K562 (cell line): ENCODE data around the gene DDAH2. TPM values are rescaled to one million over a fixed set of nuclear protein-coding genes. Genes with fewer than 3 reads are reported as not detected.

Experiments
- ARID1B ChIP-seq: fragments of 450-650 bp; IDR thresholded peaks from 2 replicates; pipeline ENCODE4 v1.6.1; 2016; ENCODE audit warnings: antibody characterized with exemption, mild to moderate bottlenecking, inconsistent platforms
- ATF6 ChIP-seq: sonication (generic); formaldehyde crosslinking; IDR thresholded peaks from 2 replicates; pipeline ENCODE4 v1.4.0; 2020; ENCODE audit warnings: mild to moderate bottlenecking, missing genetic modification reagents
- CGGBP1 ChIP-seq: fragments of 250-450 bp; sonication (Bioruptor Pico); IDR thresholded peaks from 2 replicates; pipeline ENCODE4 v1.9.0; 2021; ENCODE audit warnings: mild to moderate bottlenecking
- CHCHD3 ChIP-seq: fragments of 250-450 bp; sonication (Bioruptor Pico); IDR thresholded peaks from 2 replicates; pipeline ENCODE4 v2.1.2; 2022; ENCODE audit warnings: mild to moderate bottlenecking
- DNMT1 ChIP-seq: fragments of 450-650 bp; IDR thresholded peaks from 2 replicates; pipeline ENCODE4 v1.6.1; 2016; ENCODE audit warnings: antibody characterized with exemption, mild to moderate bottlenecking
- HDAC2 ChIP-seq: fragments of 450-650 bp; IDR thresholded peaks from 2 replicates; pipeline ENCODE4 v1.6.1; 2016; ENCODE audit warnings: mild to moderate bottlenecking
- HEY1 ChIP-seq: fragments of 250-450 bp; sonication (Bioruptor Pico); IDR thresholded peaks from 2 replicates; pipeline ENCODE4 v1.5.0; 2020; ENCODE audit warnings: mild to moderate bottlenecking, moderate library complexity, borderline replicate concordance
- HMBOX1 ChIP-seq: sonication (generic); IDR thresholded peaks from 2 replicates; pipeline ENCODE4 v1.6.1; 2016
- NCOA4 ChIP-seq: fragments of 450-650 bp; IDR thresholded peaks from 2 replicates; pipeline ENCODE4 v1.6.1; 2018; ENCODE audit warnings: mild to moderate bottlenecking; ENCODE audit not compliant: partially characterized antibody
- POLR3A ChIP-seq: IDR thresholded peaks from 2 replicates; pipeline ENCODE4 v1.6.1; 2011; ENCODE audit warnings: borderline replicate concordance, mild to moderate bottlenecking, moderate library complexity; ENCODE audit not compliant: insufficient read length, insufficient read depth; ENCODE audit errors: extremely low read depth
- SMAD4 ChIP-seq: fragments of 250-450 bp; sonication (Bioruptor Pico); conservative IDR thresholded peaks from 2 replicates; pipeline ENCODE4 v1.8.0; 2021; ENCODE audit warnings: inconsistent platforms, mild to moderate bottlenecking, moderate library complexity
- SNRNP70 ChIP-seq: fragments of 200-400 bp; formaldehyde crosslinking; optimal IDR thresholded peaks from 2 replicates; pipeline ENCODE3; 2017; ENCODE audit warnings: low read depth, low read length
- SP2 ChIP-seq: IDR thresholded peaks from 2 replicates; pipeline ENCODE4 v1.6.1; 2011; ENCODE audit warnings: mild to moderate bottlenecking, low read depth, low read length, moderate library complexity; ENCODE audit not compliant: poor library complexity, severe bottlenecking; ENCODE audit errors: extremely low read depth
- TCF3 ChIP-seq: sonication (generic); formaldehyde crosslinking; IDR thresholded peaks from 2 replicates; pipeline ENCODE4 v1.4.0; 2020; ENCODE audit warnings: mild to moderate bottlenecking, missing genetic modification reagents
- TCF7 ChIP-seq: sonication (generic); IDR thresholded peaks from 2 replicates; pipeline ENCODE4 v1.6.1; 2016; ENCODE audit warnings: antibody characterized with exemption, borderline replicate concordance
- USF2 ChIP-seq: sonication (generic); formaldehyde crosslinking; IDR thresholded peaks from 2 replicates; pipeline ENCODE4 v1.5.0; 2020; ENCODE audit warnings: missing genetic modification reagents
- ZNF133 ChIP-seq: fragments of 250-450 bp; sonication (Bioruptor Pico); IDR thresholded peaks from 2 replicates; pipeline ENCODE4 v1.4.0; 2020; ENCODE audit warnings: mild to moderate bottlenecking
- ZNF263 ChIP-seq: sonication (generic); formaldehyde crosslinking; IDR thresholded peaks from 2 replicates; pipeline ENCODE4 v1.8.0; 2022; ENCODE audit warnings: mild to moderate bottlenecking, missing genetic modification reagents, borderline replicate concordance
- ZNF57 ChIP-seq: fragments of 450-650 bp; formaldehyde crosslinking; IDR thresholded peaks from 2 replicates; pipeline ENCODE4 v1.4.0; 2020; ENCODE audit warnings: mild to moderate bottlenecking, moderate library complexity
- ZNF740 ChIP-seq, 3 experiments: fragments of 200-800 bp in 1 of 3; sonication (Bioruptor generic) in 1 of 3; sonication (generic) in 1 of 3; formaldehyde crosslinking in 1 of 3; IDR thresholded peaks; 2 replicates each; pipeline versions ENCODE4 v1.6.1 to v1.8.0; 2016 to 2022; ENCODE audit warnings: mild to moderate bottlenecking in 2 of 3, missing compliant biosample characterization in 2 of 3, missing genetic modification characterization in 2 of 3, missing genetic modification reagents in 1 of 3
- ZNF830 ChIP-seq: fragments of 250-450 bp; sonication (Bioruptor Pico); IDR thresholded peaks from 2 replicates; pipeline ENCODE4 v1.5.0; 2021; ENCODE audit warnings: mild to moderate bottlenecking
- polyA plus RNA-seq, 8 experiments: library from polyadenylated mRNA; depleted of rRNA in 4 of 8; stranded (reverse) in 5 of 8; unstranded in 3 of 8; fragments of >200 nt; fragmentation: Nextera tagmentation in 2 of 8; fragmentation: Illumina TruSeq in 1 of 8; extraction: Ambion mirVana in 2 of 8; extraction: Trizol in 1 of 8; gene quantifications; 2 replicates each; pipeline versions ENCODE4 v1.2.1 to v1.2.3, GENCODE V29; 2011 to 2014; ENCODE audit warnings: inconsistent platforms in 1 of 8, missing spikeins in 1 of 8
- total RNA-seq, 7 experiments: library from RNA; depleted of rRNA in 6 of 7; stranded (reverse); fragments of >200 nt in 6 of 7; fragmentation: Illumina TruSeq in 2 of 7; extraction: Trizol in 2 of 7; gene quantifications; 2 replicates each; pipeline versions ENCODE4 v1.2.1 to v1.2.3, GENCODE V29; 2011 to 2021; ENCODE audit warnings: low replicate concordance in 1 of 7

Gene DDAH2
- total and polyA plus RNA-seq, 9 of the 15 experiments (the other 6 are each of a cell fraction or from before 2014, with no cell fraction given): 1.8 to 45.4 (median 21.4) TPM

GRCh38 chr6:31725502-31726350 is 3.4 kb downstream of the DDAH2 start (continued):
- TF ChIP-seq ZNF263 (no peak), ATF6 (no peak), DNMT1 (no peak), HEY1 (CRISPR knock-in tag) (no peak), POLR3A (no peak), USF2 (CRISPR knock-in tag) (no peak), TCF7 (no peak), SMAD4 (peak; percentile 85), CHCHD3 (CRISPR knock-in tag) (no peak), ZNF740 (CRISPR knock-in tag; IDR thresholded peaks at IDR 0.05) (no peak), ZNF740 (tag; IDR thresholded peaks at IDR 0.05) (no peak), SNRNP70 (no peak), HDAC2 (peak; percentile 70), ZNF57 (CRISPR knock-in tag) (peak; percentile 82; the same call in 1 of the 2 replicates), NCOA4 (no peak), SP2 (no peak), ARID1B (no peak), ZNF830 (CRISPR knock-in tag) (peak; percentile 72; the same call in 1 of the 2 replicates), HMBOX1 (peak; percentile 44; the same call in 1 of the 2 replicates), TCF3 (CRISPR knock-in tag) (no peak; the same call in 1 of the 2 replicates), ZNF133 (CRISPR knock-in tag) (no peak), CGGBP1 (no peak)
